Activated CD4-positive, alpha-beta T cell treated with anti-CD3 and anti-CD28 coated beads for 4 hours (primary cell): ENCODE measurements around the gene C1orf105.

ENCODE experiments used
- DNase-seq, 2 donors: peaks; one replicate each; pipeline ENCODE4 v3.0.0-alpha.2; 2020

C1orf105 gene

GRCh38 chr1:172397633-172398032 is 22.9 kb upstream of the C1orf105 start:
- no peak for DNase-seq

DNA sequence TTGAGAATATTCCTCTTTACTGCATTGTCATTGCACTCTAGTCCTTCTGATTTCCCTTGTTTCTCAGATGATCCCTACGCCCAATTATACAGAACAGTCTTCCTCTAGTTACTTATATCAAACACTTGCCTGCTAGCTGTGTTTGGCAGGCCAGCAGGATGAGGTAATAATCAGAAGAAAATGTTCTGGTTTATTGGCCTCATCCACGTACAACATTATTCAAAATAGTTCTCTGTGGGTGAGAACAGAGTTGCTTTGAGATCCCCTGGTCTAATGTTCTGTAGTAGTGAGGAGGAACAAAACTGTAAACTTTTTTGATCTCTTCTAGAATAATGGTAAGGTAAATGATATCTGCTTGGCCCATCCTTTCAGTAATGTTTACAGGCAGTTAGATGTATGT is 22.3 kb upstream of the C1orf105 start:
- no peak for DNase-seq

DNA sequence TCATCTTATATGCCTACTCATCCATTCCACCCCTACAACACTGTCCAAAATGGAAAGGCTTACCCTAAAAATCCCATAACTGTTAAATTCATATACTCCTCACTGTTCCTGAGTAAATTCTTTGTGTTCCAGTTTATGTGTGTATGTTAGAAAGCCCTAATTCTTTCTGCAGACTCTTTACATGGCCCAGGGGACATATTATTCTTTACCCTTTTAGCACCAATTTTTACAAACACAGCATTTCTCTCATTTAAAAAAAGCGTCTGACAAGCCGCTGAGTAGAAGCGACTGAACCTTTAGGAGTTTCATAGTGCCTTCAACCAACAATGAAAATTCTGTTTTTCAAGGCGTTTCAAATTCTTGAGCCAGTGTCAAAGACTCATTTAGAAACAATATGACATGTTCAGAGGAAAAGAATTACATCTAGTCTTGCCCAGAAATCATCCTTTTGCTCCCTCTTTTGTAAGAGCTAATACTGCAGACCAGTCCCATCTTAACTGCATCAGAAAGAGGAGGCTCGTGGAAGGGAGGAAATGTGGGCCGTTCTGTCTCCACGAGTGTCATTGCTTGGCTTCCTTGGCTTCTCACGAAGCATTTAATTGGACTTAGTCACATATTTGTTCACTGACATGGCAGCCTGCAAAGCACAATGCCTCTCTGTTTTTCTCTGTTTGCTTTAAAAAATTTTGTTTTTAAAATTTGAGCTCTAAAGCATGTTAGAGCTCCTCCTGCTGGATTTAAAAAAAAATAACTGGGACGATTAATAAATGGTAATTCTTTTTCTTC is 21.3 kb upstream of the C1orf105 start:
- DNase-seq = peak; percentile 19 to 37

GRCh38 chr1:172399756-172400721 is 20.4 kb upstream of the C1orf105 start:
- no peak for DNase-seq

DNA sequence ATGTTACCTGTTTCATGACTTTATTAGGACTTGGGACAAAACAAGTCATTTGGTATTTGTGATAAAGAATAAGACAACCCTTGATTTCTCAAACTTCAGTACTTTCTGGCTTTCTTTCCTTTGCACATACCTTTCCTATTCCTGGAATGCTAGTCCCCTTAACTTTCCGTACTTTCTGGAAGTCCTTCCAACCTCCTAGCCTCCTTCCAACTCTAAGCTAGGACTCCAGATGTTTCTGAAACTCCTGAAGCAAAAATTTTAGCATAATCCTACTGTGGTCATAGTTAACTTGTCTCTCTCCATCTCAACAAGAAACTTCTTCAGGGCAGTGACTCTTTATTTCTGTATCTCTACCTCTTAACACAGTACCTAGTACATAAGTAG is 19.8 kb upstream of the C1orf105 start:
- no peak for DNase-seq

DNA sequence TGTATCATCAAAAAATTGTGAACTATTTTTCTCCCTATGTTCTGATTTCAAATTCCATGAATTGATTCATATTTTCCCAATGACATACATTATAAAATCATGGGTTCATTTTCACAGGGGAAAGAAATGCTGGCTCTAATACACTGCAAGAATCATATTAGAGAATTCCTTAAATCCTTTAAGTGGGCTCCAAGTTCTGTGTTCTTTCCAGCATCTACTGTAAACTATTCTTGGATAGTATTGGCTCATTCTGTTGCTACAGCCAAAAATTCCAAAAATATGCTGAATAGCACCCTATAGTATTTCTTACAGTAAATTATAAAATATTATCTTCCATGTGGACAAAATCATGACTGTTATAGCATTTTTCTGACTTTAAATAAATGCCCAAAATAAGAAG is 19.0 kb upstream of the C1orf105 start:
- DNase-seq = no peak

DNA sequence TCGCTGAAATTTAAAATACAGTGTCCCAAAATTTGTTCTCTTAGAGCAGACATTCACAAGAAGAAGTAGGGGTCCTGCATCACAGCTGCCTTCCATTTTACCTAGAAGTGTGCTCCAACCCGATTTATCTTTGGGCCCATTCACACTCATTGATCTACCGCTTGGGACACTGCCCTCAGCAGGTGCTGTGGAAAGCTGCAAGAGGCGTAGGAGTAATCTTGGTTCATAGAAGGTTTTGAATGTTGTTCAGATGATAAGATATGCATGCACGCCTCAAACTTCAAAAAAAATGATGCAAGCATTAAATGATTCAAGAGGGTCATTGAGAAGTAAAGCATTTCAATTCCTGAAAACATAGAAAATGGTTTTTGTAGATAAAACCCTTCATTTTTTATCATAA is 18.6 kb upstream of the C1orf105 start:
- no peak for DNase-seq

DNA sequence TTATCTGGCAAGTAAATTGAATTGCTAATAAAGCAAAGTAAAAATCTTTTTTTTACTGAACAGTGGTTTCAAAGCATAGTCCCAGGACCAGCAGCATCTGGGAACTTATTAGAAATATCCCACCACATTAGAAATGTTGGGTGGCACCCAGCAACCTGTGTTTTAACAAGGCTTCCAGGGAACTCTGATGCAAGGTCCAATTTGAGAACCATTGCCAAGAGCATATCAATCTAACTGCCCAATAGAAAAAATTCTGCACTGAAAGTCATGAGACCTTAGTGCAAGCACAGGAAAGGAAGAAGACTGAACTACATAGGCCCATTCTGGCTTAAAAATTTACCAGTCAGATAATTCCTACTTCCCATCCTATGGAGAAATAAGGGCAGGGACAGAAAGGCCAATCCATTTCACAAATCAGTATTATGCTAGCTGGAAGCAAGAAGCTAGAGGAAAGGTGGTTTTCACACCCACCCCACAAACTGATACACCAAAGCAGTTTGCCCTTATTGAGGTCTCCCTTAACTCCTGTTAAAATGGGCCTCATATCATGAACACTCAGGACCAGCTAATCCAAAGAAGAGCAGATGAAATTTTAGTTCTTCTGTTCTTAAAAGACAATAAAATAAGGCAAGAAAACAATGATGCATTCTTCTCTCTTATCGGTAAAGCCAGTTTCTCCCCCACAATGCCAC is 17.5 kb upstream of the C1orf105 start:
- no peak for DNase-seq

- DNase-seq = no peak
These were observed 16.4 kb upstream of the C1orf105 start for GRCh38 chr1:172404121-172404520.

DNA sequence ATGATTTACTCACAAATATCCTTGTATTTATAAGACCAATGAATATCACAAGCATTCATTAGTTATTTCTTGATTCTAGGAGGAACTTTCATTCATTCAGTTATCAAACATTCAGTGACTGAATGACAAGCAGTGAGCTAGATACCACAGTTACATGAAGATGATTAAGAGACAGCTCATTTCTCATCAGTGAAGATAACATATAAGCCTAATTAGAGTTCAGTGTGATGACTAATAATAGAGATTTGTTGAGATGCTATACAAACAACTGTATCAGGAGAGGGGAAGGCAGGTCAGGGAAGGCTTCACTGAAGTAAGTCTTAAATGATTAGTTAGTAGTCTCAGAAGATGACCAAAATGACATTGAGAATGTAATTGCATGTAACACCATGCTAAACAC is 14.6 kb upstream of the C1orf105 start:
- DNase-seq = no peak

DNA sequence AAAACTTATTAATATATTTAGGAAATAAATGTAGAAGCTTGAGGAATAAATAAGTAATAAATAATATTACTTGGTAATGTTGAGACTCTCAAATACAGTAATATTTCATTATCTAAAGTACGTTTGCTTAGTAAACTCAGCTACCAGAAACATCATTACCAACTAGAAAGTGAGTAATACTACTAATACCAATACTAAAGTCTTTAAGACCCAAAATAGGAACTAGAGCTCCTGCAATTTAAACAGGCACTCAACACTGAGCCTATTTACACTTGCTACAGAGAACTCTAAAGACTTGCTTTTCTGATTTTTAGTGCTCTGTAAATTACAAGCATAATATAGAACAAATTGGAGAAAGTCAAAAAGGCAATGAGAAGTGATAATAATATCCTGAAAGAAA is 13.5 kb upstream of the C1orf105 start:
- DNase-seq = no peak

GRCh38 chr1:172408958-172409357 is 11.5 kb upstream of the C1orf105 start:
- DNase-seq = no peak

DNA sequence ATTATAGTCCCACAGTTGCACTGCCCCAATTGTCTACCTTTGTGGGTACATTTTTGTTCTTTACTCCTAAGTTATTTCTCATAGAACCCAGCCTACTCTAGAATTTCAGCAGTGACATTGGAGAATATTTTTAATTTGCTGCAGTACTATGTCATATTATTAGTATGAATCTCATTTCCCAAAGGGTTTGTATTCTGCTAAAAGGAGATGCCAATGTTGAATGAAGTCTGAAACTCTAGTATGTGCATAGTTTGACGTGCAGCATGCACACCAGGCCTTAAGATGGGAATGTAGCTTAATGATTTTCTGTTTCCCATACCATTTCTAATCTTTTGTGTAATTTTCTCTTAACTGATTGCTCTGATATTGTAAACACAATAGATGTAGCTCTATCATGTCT is 10.5 kb upstream of the C1orf105 start:
- DNase-seq = no peak

DNA sequence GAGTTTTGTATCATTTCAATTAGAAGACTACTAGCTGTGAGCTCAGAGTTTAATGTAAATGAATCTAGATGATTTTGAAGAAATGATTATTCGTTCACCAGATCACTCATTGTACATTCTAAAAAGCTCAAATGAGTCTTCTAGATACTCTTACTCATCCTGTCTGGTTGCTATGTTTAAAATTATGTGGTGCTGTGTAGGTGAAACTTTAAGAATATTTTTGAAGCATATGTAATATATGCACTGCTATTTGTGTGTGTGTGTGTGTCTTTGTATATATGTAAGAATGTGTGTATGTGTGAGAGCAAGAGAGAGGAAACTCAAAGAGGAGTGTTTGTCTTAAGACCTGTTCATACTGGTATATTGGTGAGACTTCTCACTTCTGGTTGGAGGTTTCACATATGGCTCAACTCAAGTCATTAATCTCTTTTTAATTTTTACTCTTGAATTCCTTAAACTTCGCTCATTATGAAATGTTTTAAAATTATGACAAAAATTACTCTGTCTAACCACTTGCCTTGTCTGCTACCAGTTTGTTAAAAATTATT is 8.6 kb upstream of the C1orf105 start:
- DNase-seq = no peak

- DNase-seq = no peak
These were observed 6.2 kb upstream of the C1orf105 start for GRCh38 chr1:172414331-172414730.

- no peak for DNase-seq
These were observed 3.9 kb upstream of the C1orf105 start for GRCh38 chr1:172416496-172417035.

DNA sequence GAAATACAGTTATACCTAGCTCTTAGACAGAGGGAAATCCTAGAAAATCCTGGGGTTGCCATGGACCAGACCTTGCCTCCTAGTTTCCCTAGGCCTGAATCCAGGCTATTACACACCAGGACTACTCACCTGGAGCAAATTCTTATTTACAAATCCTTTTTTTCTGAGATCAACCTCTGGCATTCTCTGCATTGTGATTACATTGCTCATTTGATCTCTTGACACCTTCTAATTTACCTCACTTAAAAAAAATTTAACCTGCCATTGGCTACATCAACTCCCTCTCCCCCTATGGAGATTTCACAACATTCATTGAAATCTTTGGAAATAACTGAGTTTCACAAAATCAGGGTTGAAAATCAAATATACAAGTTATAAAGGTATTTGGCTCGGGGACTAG is 2.9 kb upstream of the C1orf105 start:
- DNase-seq = no peak

DNA sequence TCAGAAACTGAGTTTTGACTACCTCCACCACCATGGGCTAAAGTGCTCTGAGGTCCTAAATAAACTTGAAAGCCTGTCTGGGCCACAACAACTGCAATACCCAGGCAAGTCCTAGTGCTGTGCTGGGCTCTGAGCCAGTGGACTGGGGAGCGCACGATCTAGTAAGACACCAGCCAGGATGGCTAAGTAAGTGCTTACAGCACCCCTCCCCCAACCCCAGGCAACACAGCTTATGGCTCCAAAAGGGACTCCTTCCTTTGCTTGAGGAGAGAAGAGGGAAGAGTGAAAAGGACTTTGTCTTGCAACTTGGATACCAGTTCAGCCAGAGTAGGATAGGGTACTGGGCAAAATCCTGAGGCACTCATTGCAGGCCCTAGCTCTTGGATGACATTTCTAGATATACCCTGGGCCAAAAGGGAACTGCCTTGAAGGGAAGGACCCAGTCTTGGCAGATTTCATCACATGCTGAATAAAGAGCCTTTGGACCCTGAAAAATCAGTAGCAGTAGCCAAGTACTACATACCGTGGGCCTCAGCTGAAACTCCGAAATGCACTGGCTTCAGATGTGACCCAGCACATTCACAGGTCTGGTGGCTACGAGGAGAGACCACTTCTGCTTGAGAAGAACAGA is 1.6 kb downstream of the C1orf105 start:
- no peak for DNase-seq

DNA sequence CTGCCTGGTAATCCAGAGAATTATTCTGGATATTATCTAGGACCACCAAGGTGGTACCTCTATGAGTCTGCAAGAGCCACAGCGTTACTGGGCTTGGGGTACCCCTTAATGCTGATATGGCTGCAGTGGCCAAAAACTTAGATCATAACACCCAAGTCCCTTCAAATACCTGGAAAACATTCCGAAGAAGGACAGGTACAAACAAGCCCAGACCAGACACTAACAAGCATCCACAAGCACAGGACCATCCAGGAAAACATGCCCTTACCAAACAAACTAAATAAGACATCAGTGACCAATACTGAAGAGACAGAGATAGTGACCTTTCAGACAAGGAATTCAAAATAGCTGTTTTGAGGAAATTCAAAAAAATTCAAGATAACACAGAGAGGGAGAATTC is 2.9 kb downstream of the C1orf105 start:
- no peak for DNase-seq

DNA sequence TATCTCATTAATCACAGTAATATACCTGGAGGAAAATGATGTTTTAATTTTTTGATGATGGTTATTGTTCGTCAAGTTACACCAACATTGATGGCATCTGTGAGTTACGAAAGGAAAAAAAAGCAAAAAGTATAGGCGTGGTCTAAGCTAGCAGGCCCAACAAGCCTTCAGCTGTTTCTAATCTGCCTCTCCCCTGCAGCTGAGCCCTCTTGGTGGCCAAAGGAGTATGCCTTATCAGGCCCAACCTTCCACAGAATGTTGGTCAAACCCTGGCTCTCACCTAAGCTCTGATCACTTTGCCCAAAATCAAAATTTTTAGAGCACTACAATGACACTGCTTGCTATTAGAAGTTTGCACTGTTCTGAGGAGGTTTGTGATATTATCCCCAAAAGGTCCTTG is 4.9 kb downstream of the C1orf105 start:
- no peak for DNase-seq

- no peak for DNase-seq
These were observed 6.7 kb downstream of the C1orf105 start for GRCh38 chr1:172427191-172427590.
